Fibroblast of pulmonary artery (primary cell): ENCODE data around the gene ZBTB11.
"Not testable (repeated sequence)": the region's sequence is repeated elsewhere in the genome, so short reads cannot be mapped to it uniquely, and the experiment has no call there.

Experiments used
- DNase-seq: peaks from one replicate; pipeline ENCODE4 v3.0.0-alpha.2; 2010; ENCODE audit warnings: low read depth
- H3K4me3 ChIP-seq: replicated peaks from 2 replicates; pipeline ENCODE4 v1.5.1; 2011; ENCODE audit warnings: low read depth, mild to moderate bottlenecking, control low read depth, low read length, moderate library complexity
- CTCF ChIP-seq: IDR thresholded peaks from 2 replicates; pipeline ENCODE4 v1.5.1; 2011; ENCODE audit warnings: mild to moderate bottlenecking, control low read depth, low read length, inconsistent platforms; ENCODE audit errors: missing control alignments

The ZBTB11 gene

GRCh38 chr3:101611023-101611422, 65.9 kb downstream of the ZBTB11 start:
- DNase-seq, result no peak
- TF ChIP-seq CTCF, result no peak
- no peak overlapping the region for H3K4me3 ChIP-seq

- DNase-seq, H3K4me3 ChIP-seq: not testable (repeated sequence)
Measured at GRCh38 chr3:101605398-101605797, 71.5 kb downstream of the ZBTB11 start.

DNA sequence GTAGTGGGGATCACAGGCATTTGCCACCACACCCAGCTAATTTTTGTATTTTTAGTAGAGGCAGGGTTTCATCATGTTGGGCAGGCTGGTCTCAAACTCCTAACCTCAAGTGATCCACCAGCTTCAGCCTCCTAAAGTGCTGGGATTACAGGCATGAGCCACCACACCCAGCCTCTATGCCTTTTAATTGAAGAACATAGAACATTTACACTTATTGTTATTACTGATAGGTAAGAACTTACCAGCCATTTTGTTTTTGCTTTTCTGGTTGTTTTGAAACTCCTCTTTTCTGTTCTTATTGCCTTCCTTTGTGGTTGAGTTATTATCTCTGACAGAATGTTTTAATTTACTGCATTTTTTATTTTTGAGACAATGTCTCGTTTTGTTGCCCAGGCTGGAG, 73.7 kb downstream of the ZBTB11 start:
- DNase-seq, result no peak
- TF ChIP-seq CTCF, result no peak
- no peak overlapping the region for H3K4me3 ChIP-seq

DNA sequence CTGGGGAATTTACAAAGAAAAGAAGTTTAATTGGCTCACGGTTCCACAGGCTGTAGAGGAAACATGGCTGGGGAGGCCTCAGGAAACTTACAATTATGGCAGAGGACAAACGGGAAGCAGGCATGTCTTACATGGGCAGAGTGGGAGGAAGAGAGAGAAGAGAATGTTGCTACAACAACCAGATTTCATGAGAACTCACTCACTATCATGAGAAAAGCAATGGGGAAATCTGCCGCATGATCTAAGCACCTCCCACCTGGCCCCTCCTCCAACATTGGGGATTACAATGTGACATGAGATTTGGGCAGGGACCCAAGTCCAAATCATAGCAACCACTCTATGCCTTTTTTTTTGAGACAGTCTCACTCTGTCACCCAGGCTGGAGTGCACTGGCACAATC, 74.2 kb downstream of the ZBTB11 start:
- no peak for TF ChIP-seq CTCF
- no peak overlapping the region for H3K4me3 ChIP-seq
- DNase-seq, result no peak
